ENCODE data around the gene MRPL1.

GRCh38 chr4:77818073-77818601 lies 44.5 kb upstream of the MRPL1 start:
- TF ChIP-seq EZH2phosphoT487 (IDR thresholded peaks at IDR 0.05; ENCODE audit: insufficient read depth, low read depth) (no peak), EZH2 (IDR thresholded peaks at IDR 0.05; ENCODE audit: insufficient read depth, poor library complexity, severe bottlenecking) (no peak)
